AG09319 (cell line): ENCODE data around the gene CARS1.

Source experiments
- DNase-seq: peaks from one replicate; pipeline ENCODE4 v3.0.0-alpha.2; 2010; ENCODE audit warnings: low read depth; ENCODE audit errors: extremely low read depth
- CTCF ChIP-seq: IDR thresholded peaks from 2 replicates; pipeline ENCODE4 v1.5.1; 2011; ENCODE audit warnings: low read depth, mild to moderate bottlenecking, inconsistent platforms, low read length, moderate library complexity

The CARS1 gene

DNA sequence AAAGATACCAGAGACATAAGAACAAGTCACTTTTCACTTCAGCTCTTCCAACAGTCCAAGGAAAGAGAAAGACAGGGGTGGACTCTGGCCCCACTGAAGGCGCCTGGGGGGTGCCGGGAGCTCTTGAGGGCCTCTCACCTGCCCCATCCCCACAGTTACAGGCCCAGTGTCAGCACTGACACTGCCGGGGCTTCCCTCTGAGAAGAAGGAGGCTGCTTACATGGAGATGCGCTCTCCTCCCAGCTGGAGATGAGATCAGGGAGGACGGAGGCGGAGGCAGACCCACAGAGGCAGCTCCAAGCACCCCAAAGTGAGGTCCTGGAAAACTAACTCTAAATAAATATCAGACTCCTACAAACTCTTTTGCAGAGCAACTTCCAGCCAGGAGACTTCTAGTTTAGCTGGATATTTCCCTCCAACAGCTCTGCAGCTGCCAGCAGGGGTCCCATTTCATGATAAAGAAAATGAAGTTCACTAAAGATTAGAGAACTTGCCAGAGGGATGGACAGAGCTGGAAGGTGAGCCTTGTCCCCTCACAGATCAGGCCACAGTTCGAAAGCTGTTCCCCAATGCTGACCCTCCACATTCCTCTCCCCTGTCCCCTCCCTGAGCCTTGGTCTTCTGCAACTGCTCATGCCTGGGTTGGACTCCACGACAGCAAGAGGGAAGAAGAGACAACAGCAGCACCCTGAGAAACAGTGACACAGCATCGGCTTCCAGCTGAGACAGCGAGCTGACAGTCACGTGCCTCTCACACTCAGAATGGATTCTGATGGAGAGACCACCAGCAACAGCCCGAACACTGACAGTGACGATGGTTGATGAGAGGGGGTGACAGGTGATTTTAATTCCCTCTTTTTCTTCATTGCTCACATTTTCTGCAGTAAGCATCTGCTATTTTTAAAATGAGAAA, 5.8 kb downstream of the CARS1 start:
- DNase-seq, result no peak

DNA sequence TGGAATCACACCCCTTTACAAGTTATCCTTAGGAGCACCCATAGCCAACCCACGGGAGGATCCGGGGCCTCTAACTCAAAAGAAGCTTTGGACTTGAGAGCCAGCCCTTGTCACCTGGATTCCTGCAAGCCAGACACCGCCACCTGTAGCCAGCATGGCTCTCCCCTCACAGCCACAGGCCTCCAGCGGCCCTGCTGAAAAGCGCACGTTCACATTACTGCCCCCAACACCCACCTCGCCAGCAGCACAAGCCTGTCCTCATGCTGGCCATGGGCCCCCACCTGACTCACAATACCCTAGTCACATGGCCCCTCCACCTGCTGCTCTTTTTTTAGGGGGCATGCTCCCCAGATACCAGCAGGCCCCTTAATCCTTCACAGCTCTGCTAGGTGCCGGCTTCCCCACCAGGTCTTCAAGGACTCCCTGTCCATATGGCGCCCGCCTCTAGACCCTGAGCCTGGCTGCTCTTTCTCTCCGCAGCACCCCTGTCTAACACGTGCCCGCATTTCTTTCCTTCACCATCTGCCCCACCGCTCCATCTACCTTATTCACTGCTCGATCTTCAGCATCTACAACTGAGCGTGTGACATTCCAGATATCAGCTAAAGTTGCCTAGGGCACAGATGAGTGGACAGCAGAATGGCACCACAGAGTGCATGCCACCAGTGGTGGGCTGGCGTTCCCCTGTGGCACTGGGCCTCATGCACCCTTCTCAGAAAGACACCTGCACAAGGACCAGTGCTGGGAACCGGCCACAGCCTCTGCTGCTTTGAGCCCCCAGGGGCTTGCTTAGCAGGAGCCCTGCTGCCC, 6.6 kb downstream of the CARS1 start:
- no peak for TF ChIP-seq CTCF
- no peak for DNase-seq

More for the DNA sequence above, 5.8 kb downstream of the CARS1 start:
- TF ChIP-seq CTCF, result peak; percentile 9

DNA sequence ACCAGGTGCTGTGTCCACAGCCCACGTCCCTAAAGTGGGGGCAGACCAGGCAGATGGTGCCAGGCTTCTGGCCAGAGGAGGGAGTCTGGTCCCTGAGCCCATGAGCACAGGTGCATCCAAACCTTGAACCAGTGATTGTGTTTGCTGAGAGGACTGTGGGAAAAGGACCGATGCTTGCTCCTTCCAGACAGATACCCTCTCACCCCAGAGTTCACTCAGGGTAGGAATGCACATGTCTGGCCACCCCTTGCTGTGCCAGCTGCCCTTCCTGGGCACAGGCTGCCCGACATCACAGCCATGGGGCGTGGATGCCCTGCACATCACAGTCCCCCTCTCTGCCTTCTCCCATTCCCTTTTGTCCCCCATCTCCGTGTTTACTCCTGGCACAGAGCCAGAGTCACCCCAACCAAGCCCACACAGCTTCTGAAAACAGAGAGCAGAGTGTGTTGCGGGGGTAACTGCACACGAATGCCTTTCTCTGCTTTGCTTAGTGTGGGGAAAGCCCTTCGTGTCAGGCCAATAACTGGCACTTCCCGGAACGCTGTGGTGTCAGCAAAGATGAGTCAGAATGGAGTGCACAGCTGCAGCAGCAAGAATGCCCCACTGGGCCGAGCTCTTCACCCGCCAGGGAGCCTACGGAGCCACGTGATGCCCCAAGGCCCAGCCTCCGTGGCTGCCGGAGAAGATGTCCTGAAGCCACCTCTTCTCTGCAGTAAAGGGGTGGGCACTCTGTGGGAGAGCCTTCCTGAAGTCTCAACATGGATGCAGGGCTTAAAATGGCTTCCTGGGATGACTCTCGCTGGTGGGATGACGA, 7.6 kb downstream of the CARS1 start:
- peak; percentile 91 for DNase-seq
- TF ChIP-seq CTCF, result peak; percentile 64

GRCh38 chr11:3047637-3048036, 9.6 kb downstream of the CARS1 start:
- no peak for TF ChIP-seq CTCF
- no peak for DNase-seq

DNA sequence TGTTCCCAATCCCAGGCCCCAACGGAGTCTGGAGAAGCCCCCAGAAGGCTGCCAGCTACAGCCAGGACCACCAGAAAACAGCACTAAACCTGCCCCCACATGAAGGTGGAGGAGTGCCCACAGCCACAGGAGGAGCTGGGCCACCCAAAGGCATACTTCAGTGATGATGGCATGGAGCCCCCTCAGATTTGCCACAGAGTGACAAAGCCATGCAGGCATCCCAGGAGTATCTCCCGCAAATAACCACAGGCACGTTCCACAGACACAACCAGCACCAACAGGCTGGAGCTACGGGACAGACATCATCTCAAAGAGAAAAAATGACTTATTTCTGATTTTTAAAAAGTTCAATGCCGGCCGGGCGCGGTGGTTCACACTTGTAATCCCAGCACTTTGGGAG, 10.6 kb downstream of the CARS1 start:
- no peak for DNase-seq
- no peak for TF ChIP-seq CTCF

DNA sequence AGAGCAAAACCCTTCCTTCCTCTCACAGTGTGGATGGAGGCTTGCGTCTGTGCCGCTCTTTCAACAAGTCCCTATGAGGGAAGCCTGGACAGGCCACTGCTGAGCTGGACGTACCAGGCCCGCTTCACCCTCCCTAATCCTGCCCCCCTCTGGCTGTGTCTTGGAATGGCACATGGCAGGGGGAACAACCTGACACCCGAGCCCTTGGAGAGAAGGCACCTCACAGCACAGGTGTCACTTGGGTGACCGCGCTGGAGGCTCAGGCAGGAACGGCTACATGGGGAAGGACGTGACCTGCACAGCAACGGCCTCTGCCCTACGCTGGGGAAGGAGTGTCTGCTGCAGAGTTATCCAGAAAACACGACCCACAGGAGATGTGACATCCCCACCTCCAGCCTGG, 11.0 kb downstream of the CARS1 start:
- no peak for DNase-seq
- TF ChIP-seq CTCF, result peak; percentile 12
